Stimulated activated memory B cell treated with anti-CD40 and anti-IgM and Interleukin-4, amounts not matched to agents 10 μg/mL and 1 μg/mL and 100 μg/mL, for 72 hours (primary cell): ENCODE results near the gene ZNF460.

Experiments used
- ATAC-seq: fragments of 150-1000 bp; cut with Tn5 transposase; 2 replicates; pipeline ENCODE4 v1.10.0; 2021
- H3K27ac Mint-ChIP-seq: one replicate; pipeline ENCODE4 v1.8.0; 2022; ENCODE audit warnings: mild to moderate bottlenecking, mixed read lengths
- H3K27me3 Mint-ChIP-seq: one replicate; pipeline ENCODE4 v1.8.0; 2022; ENCODE audit warnings: mixed read lengths
- H3K36me3 Mint-ChIP-seq: one replicate; pipeline ENCODE4 v1.8.0; 2022; ENCODE audit warnings: mixed read lengths
- H3K4me1 Mint-ChIP-seq: one replicate; pipeline ENCODE4 v1.8.0; 2022; ENCODE audit warnings: mixed read lengths
- H3K4me3 Mint-ChIP-seq: one replicate; pipeline ENCODE4 v1.8.0; 2022; ENCODE audit warnings: mild to moderate bottlenecking, moderate library complexity, mixed read lengths
- H3K9me3 Mint-ChIP-seq: one replicate; pipeline ENCODE4 v1.8.0; 2022; ENCODE audit warnings: mixed read lengths

Gene ZNF460

DNA sequence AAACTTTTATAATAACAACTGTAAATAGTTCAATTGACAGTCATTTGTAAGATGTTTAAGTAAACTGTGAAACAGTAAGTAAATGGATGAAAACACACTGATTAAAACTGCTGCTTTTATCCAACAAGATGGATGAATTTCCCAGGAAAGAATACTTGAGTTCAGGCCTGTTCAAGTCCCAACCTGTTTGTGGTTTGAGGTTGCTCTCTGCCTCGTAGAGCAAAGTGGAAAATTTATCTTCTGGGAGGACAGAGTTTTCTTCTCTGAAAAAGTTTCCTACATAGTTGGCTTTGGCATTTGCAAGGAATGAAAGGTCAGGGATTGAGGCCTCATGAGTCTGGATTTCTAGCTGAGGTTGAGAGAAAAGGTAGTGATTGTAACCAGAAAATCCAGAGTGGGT, 24.8 kb downstream of the ZNF460 start:
- no peak for ATAC-seq
- Mint-ChIP-seq H3K36me3 (peaks cover 38% of the 10 kb centered on the region), H3K4me3 (no peak overlapping the region), H3K9me3 (peaks cover 3% of the 10 kb centered on the region), H3K27ac (no peak overlapping the region), H3K27me3 (no peaks in the 10 kb centered on the region), H3K4me1 (peaks cover 29% of the 10 kb centered on the region)

DNA sequence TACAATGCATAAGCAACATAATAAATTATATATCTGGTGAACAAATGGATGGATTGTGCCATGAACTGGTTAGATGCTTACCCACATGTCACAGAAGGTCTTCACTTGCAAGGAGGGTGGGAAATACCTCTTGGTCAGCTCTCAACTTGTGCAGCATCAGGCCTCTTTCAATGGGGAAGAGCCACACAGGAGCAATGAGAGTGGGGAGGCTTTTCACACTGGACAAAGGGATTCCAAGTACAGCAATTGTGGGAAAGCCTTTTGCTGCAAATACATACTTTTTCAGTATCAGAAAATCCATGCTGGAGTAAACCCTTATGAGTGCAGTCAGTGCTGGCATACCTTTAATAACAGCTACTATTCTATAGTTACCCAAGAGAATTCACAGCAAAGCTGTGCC, 28.2 kb downstream of the ZNF460 start:
- ATAC-seq = no peak
- Mint-ChIP-seq H3K36me3 (peaks cover 9% of the 10 kb centered on the region), H3K4me1 (peaks cover 5% of the 10 kb centered on the region), H3K4me3 (no peak overlapping the region), H3K9me3 (peaks cover 3% of the 10 kb centered on the region), H3K27ac (no peak overlapping the region), H3K27me3 (no peaks in the 10 kb centered on the region)

DNA sequence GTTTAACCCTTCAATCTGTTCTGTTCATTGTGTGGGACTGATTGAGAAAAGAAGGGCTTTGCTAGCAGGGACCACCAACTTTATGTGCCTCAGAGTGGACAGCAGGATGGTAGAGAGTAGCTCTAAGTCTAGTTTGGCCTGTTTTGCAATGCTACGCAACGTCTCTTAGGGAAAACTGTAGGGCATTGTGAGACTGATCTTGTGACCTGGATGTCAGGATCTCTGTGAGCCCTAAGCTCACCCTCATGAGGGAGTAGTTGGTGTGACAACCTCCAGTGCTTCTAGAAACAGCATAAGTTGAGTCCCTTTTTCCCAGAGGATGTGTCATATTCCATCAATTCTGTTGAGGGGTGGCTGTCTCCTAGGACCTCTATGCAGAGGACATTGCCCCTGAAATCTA, 30.5 kb downstream of the ZNF460 start:
- Mint-ChIP-seq H3K36me3 (no peaks in the 10 kb centered on the region), H3K27me3 (peaks cover 16% of the 10 kb centered on the region), H3K4me1 (no peaks in the 10 kb centered on the region), H3K27ac (no peak overlapping the region), H3K4me3 (no peak overlapping the region), H3K9me3 (peaks cover 3% of the 10 kb centered on the region)
- ATAC-seq = no peak

DNA sequence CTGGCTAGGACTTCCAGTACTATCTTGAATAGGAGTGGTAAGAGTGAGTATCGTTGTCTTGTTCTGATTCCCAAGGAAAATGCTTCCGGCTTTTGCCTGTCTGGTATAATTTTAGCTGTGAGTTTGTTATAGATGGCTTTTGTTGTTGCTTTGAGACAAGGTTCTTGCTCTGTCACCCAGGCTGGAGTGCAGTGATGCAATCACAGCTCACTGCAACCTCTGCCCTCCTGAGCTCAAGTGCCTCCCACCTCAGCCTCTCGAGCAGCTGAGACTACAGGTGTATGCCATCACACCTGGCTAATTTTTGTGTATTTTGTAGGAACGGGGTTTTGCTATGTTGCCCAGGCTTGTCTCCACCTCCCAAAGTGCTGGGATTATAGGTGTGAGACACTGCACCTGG, 33.9 kb downstream of the ZNF460 start:
- Mint-ChIP-seq H3K9me3 (peaks cover 3% of the 10 kb centered on the region), H3K4me1 (peaks cover 4% of the 10 kb centered on the region), H3K27ac (no peak overlapping the region), H3K4me3 (no peak overlapping the region), H3K27me3 (peaks cover 27% of the 10 kb centered on the region), H3K36me3 (no peaks in the 10 kb centered on the region)
- no peak for ATAC-seq

DNA sequence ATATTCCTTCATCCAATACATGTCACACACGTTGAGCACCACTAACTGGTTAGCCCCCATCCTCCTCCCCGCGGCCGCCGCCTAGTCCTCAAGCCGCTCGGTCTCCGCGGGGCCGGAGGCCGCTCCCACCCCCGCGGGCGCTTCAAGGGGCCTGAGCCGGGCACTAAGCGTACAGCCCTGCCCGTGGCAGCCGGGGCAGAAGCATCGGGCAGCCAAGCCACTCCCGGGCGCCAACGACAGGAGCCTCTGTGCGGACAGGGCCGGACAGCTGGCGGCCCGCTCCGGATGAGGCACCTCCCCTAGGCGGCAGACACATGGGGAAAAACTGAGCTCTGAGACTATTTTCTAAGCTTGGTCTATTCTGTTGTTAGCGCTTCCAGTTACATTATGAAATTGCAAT, 37.2 kb downstream of the ZNF460 start:
- peaks cover 6% of the 10 kb centered on the region for H3K36me3 Mint-ChIP-seq
- no peak for ATAC-seq
- H3K27ac Mint-ChIP-seq = no peak overlapping the region
- H3K4me3 Mint-ChIP-seq = no peak overlapping the region
- no peaks in the 10 kb centered on the region for H3K9me3 Mint-ChIP-seq
- peaks cover 32% of the 10 kb centered on the region for H3K4me1 Mint-ChIP-seq
- peaks cover 27% of the 10 kb centered on the region for H3K27me3 Mint-ChIP-seq

DNA sequence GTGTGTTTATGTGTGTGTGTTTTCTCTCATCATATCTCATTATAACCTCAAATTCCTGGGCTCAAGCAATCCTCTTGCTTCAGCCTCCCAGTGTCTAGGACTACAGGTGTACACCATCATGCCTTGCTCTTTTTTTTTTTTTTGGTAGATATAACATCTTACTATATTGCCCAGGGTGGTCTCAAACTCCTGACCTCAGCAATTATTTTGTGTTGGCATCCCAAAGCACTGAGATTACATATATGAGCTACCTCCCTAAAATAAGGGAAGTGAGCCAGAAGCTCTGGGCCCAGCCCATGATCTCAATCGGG, 39.5 kb downstream of the ZNF460 start:
- peak; percentile 77 for ATAC-seq
- Mint-ChIP-seq H3K36me3 (peaks cover 29% of the 10 kb centered on the region), H3K27ac (peak overlapping the region; percentile 95), H3K4me1 (peaks cover 41% of the 10 kb centered on the region), H3K4me3 (peak overlapping the region; percentile 96), H3K27me3 (peaks cover 19% of the 10 kb centered on the region), H3K9me3 (no peaks in the 10 kb centered on the region)

DNA sequence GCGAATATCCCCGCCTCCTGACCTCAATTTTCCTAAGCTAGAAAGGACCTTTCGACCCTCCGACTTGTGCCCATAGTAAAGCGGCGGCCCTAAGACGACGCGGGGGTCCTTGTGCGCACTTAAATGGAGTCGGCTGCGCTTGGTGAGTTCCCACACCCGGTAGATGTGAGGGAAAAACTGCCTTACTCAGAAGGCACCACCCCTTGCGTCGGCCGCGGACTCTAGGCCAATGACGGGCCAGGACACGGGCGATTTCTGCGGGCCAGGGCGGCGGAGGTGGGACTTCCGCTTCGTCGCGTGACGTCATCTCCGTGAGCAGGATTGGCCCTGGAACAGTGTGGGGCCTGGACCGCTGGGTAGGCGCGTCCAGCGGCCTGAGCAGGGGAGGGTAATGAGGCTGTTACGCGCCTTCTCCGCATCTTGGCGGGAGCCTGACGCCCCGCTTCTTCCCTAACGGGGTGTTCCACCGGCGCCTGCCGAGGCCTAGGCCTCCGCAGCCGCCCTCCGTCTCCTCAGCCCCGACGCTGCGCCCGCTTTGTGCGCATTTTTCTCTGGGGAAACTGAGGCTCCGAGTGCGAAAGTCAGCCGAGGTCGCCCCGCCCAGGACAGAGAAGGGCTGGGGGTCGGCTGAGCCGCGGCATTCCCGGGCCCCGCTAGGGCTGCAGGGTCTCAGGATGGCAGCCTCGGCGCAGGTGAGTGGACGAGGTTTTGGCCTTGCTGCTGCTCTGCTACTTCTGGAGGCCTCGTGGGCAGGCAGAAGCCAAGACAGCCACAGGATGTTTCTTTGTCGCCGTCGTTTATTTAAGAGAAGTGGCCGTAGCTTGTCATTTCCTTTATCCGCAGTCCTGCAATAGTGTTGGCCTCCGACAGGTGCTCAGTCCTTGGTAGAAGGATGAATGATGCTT, 40.1 kb downstream of the ZNF460 start, which contains the start of gene ZNF543:
Gene ZNF543 (plus strand): TSS at position 293 of the 905 bp plus-strand sequence. CDS start 382 bp downstream, at position 675.
- Mint-ChIP-seq H3K9me3 (no peaks in the 10 kb centered on the region), H3K27me3 (peaks cover 13% of the 10 kb centered on the region), H3K27ac (peak within 1 kb of the TSS; percentile 95), H3K4me1 (peaks cover 41% of the 10 kb centered on the region), H3K4me3 (peak within 1 kb of the TSS; percentile 96), H3K36me3 (peaks cover 36% of the 10 kb centered on the region)
- peak; percentile 100 for ATAC-seq

DNA sequence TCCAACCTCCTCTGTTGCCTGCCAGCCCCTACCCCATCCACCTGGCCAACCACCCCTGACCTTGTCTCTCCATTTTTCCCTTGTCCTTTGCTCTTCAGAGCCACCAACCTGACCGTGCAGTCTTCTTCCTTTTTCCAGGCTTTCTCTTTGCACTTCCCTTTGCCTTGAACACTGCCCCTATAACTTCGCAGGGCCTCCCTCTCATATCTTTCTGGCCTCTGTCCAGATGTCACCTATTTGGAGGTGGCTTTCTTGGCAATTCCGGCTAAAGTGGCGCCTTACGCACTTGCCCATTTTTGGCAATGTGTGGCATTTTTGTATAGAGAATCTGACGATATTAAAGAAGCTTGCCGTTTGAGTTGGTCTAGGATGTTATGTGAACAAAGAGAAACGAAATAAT, 40.8 kb downstream of the ZNF460 start:
- Mint-ChIP-seq H3K27ac (peak overlapping the region; percentile 95), H3K27me3 (peaks cover 11% of the 10 kb centered on the region), H3K4me1 (peaks cover 41% of the 10 kb centered on the region), H3K36me3 (peaks cover 42% of the 10 kb centered on the region), H3K4me3 (peak overlapping the region; percentile 96), H3K9me3 (no peaks in the 10 kb centered on the region)
- ATAC-seq = no peak

DNA sequence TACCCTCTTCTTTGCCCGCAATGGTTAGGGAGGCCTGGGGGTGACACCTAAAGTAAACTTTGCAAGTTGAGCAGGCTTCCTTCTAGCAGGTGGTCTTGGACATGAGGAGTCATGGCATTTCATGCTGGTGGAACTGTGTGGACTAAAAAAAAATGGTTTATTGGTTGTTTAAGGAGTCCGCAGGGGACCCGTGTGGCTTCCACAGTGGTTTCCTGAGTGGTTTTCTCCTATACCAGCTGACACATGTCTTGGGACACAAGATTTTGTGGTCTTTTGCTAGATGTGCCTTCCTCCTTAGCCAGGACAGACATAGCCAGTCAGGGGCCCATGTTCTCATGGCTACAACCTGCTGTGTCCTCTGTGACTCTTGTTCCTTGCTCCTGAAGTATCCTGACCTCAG, 41.5 kb downstream of the ZNF460 start:
- Mint-ChIP-seq H3K9me3 (no peaks in the 10 kb centered on the region), H3K27me3 (peaks cover 11% of the 10 kb centered on the region), H3K27ac (no peak overlapping the region), H3K36me3 (peaks cover 49% of the 10 kb centered on the region), H3K4me1 (peaks cover 41% of the 10 kb centered on the region), H3K4me3 (peak overlapping the region; percentile 96)
- no peak for ATAC-seq

DNA sequence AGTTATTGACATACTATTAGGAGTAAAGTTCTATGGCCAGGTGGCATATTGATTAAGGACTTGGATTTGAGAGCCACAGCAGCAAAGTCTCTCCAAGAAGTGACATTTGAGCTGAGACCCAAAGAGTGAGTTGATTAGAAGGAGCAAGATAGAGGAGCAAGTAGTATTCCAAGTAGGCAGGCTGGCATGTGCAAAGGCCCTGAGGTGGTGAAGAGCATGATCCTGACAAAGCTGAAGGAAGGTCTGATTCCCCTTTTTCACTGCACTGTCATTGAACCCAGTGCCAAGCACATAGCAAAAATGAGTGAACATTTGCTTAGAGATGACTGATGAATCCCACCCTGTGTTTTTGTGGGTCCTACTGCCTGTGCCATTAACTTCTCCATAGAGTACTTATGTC, 44.7 kb downstream of the ZNF460 start:
- H3K27me3 Mint-ChIP-seq = no peaks in the 10 kb centered on the region
- no peak for ATAC-seq
- H3K36me3 Mint-ChIP-seq = peaks cover 81% of the 10 kb centered on the region
- peaks cover 30% of the 10 kb centered on the region for H3K4me1 Mint-ChIP-seq
- no peak overlapping the region for H3K4me3 Mint-ChIP-seq
- peaks cover 6% of the 10 kb centered on the region for H3K9me3 Mint-ChIP-seq
- H3K27ac Mint-ChIP-seq = no peak overlapping the region

DNA sequence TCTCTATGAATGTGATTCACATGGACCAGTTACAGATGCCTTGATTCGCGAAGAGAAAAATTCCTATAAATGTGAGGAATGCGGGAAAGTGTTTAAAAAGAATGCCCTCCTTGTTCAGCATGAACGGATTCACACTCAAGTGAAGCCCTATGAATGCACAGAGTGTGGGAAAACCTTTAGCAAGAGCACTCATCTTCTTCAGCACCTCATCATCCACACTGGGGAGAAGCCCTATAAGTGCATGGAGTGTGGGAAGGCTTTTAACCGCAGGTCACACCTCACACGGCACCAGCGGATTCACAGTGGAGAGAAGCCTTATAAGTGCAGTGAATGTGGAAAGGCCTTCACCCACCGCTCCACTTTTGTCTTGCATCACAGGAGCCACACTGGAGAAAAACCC, 47.7 kb downstream of the ZNF460 start:
- ATAC-seq = no peak
- no peak overlapping the region for H3K27ac Mint-ChIP-seq
- peaks cover 6% of the 10 kb centered on the region for H3K9me3 Mint-ChIP-seq
- peaks cover 4% of the 10 kb centered on the region for H3K4me1 Mint-ChIP-seq
- no peaks in the 10 kb centered on the region for H3K27me3 Mint-ChIP-seq
- H3K4me3 Mint-ChIP-seq = no peak overlapping the region
- H3K36me3 Mint-ChIP-seq = peaks cover 95% of the 10 kb centered on the region

DNA sequence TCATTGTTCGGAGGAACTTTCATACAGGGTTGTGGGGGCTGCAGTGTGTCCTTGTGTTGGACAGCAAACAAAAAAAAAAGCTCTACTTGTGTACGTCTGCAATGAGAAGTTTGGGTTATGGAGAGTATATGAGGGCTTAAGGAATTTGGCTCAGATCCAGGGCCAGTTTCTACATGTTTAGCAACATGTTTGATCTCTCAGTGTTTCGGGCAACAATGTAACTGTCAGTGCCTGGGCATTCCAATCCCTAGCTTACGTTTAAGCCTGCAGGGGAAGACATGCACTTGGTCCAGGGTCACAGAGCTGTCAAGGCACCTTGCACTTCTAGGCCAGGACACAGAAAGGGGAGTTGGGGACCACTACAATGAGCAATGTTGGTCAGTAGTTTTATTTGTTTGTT, 53.9 kb downstream of the ZNF460 start:
- Mint-ChIP-seq H3K4me1 (no peaks in the 10 kb centered on the region), H3K27ac (no peak overlapping the region), H3K9me3 (no peaks in the 10 kb centered on the region), H3K4me3 (no peak overlapping the region), H3K27me3 (no peaks in the 10 kb centered on the region), H3K36me3 (peaks cover 58% of the 10 kb centered on the region)
- ATAC-seq = no peak

DNA sequence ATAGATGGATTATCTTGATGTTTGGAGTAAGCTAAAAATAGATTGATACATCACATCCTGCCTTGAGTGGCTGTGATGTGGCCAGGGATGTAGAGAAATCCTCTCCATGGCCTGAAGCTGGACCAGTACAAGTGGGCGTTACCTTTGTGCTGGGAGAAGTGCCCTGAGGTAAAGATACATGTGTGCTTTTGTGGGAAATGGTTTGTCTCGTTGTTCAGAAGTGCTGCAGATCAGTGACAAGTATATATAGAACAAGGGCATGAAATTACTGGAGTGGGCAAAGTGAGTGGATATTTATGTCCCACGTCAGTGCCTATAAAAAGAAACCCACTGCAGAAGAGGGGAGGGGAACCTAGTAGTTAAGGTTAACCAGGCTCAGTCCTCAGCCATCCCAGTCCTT, 58.6 kb downstream of the ZNF460 start:
- Mint-ChIP-seq H3K27ac (no peak overlapping the region), H3K36me3 (peaks cover 22% of the 10 kb centered on the region), H3K4me1 (no peaks in the 10 kb centered on the region), H3K4me3 (no peak overlapping the region), H3K9me3 (no peaks in the 10 kb centered on the region), H3K27me3 (no peaks in the 10 kb centered on the region)
- ATAC-seq = no peak

DNA sequence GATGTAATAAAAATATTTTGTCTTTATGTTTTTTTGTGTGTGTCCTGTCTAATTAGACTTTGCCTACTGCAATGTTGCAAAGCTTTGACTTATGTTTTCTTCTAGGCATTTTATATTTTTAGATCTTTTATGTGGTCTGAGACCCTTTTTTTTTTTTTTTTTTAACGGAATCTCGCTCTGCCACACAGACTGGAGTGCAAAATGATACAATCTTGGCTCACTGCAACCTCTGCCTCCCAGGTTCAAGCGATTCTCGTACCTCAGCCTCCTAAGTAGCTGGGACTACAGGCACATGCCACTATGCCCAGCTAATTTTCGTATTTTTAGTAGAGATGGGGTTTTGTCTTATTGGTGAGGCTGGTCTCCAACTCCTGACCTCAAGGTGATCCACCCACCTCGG, 62.3 kb downstream of the ZNF460 start:
- Mint-ChIP-seq H3K36me3 (no peaks in the 10 kb centered on the region), H3K9me3 (no peaks in the 10 kb centered on the region), H3K4me3 (no peak overlapping the region), H3K27me3 (no peaks in the 10 kb centered on the region), H3K27ac (no peak overlapping the region), H3K4me1 (no peaks in the 10 kb centered on the region)
- ATAC-seq = no peak
